Upper lobe of left lung (tissue), 4 donors: Measurements from ENCODE around the gene TMTC1.

Source experiments
- CTCF ChIP-seq, 6 experiments: fragments of 450-650 bp in 4 of 6; fragments of 200-600 bp in 2 of 6; sonication (generic) in 2 of 6; IDR thresholded peaks; one replicate each; pipeline ENCODE4 v1.5.1; 2016 to 2019; ENCODE audit warnings: antibody characterized with exemption in 6 of 6
- POLR2A ChIP-seq, 4 donors: fragments of 450-650 bp; IDR thresholded peaks; one replicate each; pipeline ENCODE4 v1.5.1; 2016 to 2017; ENCODE audit warnings: antibody characterized with exemption in 4 of 4, mild to moderate bottlenecking in 2 of 4
- POLR2AphosphoS5 ChIP-seq, 2 donors: sonication (generic); formaldehyde crosslinking; IDR thresholded peaks; one replicate each; pipeline ENCODE4 v1.5.1; 2017; ENCODE audit warnings: antibody characterized with exemption in 2 of 2

DNA sequence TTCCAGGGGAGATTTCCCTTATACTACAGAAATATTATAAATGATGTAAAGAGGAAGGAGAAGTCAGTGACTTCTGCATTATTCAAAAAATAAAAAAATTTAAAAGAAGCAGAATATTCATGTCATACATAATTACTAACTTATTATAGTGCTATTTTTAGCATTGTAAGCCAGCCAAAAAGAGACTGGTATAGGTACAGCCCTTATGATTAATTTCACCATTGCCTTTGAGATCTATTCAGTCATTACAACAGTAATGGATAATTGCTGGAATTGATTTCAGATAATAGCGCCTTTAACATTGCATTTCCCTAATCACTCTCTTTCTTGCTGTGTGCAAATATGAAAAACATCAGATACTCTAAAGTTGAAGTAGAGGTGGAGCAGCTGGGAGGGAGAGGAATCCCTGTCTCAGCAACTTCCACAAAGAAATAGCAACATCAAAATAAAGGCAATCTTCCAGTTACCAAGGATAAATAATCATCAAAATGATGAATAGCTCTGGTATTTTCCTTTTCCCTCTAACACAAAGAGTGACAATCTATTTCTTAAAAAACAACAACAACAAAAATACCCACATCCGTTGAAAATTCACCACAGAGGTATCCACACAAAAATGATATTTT lies 214.5 kb downstream of the TMTC1 start:
- TF ChIP-seq CTCF (IDR thresholded peaks at IDR 0.05), result no peak
- TF ChIP-seq POLR2A (IDR thresholded peaks at IDR 0.05), result no peak
- no peak for TF ChIP-seq POLR2AphosphoS5 (IDR thresholded peaks at IDR 0.05)
